GM12878 (cell line): ENCODE results near the gene PRDM16. TPM values are rescaled to one million over a fixed set of nuclear protein-coding genes. Genes with fewer than 3 reads are reported as not detected.

Experiments used
- ATAC-seq: fragments of 200-7000 bp; cut with Tn5 transposase; 3 replicates; pipeline ENCODE4 v1.9.1; 2020; ENCODE audit warnings: mild to moderate bottlenecking, moderate library complexity
- BruUV-seq: library from RNA; stranded (reverse); fragments of 400-500 nt; replicated peaks from 2 replicates; lab custom pipeline; 2021; lab: Mats Ljungman, UMichigan
- CTCF ChIA-PET: fragments of 300-600 bp; sonication (Branson Sonifier 250); formaldehyde crosslinking; extraction: SDS; loops from one replicate; lab custom pipeline; 2021; ENCODE audit warnings: inconsistent platforms; lab: Yijun Ruan, JAX
- POLR2A ChIA-PET: fragments of 350-600 bp; formaldehyde crosslinking; extraction: SDS; loops from one replicate; lab custom pipeline; 2021; ENCODE audit warnings: inconsistent platforms; lab: Charles Lee
- RAD21 ChIA-PET: fragments of 300-600 bp; sonication (Branson Sonifier 250); formaldehyde crosslinking; loops from one replicate; lab custom pipeline; 2023; ENCODE audit warnings: antibody characterized with exemption; ENCODE audit not compliant: unreplicated experiment; lab: Charles Lee
- SMC1A ChIA-PET: fragments of 300-600 bp; sonication (Branson Sonifier 250); formaldehyde crosslinking; loops from one replicate; lab custom pipeline; 2023; ENCODE audit not compliant: unreplicated experiment, uncharacterized antibody; lab: Charles Lee
- DNase-seq: peaks from one replicate; pipeline ENCODE4 v3.0.0-alpha.2; 2011; ENCODE audit warnings: low read depth, low spot score
- FAIRE-seq: peaks from 3 replicates; lab custom pipeline; 2011; peaks lifted over from hg19 to GRCh38; lab: Jason Lieb, UNC
- H2AFZ ChIP-seq: 2 replicates; pipeline ENCODE4 v1.6.0; 2011; ENCODE audit warnings: low read depth, low read length, control low read depth; ENCODE audit not compliant: control insufficient read depth
- H3K27ac ChIP-seq: 2 replicates; pipeline ENCODE4 v1.5.1; 2011; ENCODE audit warnings: control low read depth; ENCODE audit not compliant: control insufficient read depth, insufficient read depth
- H3K27me3 ChIP-seq, 2 experiments: replicated peaks in 1 of 2; 2 replicates each; pipeline versions ENCODE4 v1.6.0 to v1.6.1; 2011; ENCODE audit warnings: low read length in 1 of 2; ENCODE audit not compliant: control insufficient read depth in 2 of 2, insufficient read depth in 2 of 2
- H3K36me3 ChIP-seq, 2 experiments: 2 replicates each; pipeline ENCODE4 v1.5.1; 2011; ENCODE audit warnings: low read length in 1 of 2; ENCODE audit not compliant: control insufficient read depth in 2 of 2, insufficient read depth in 2 of 2
- H3K4me1 ChIP-seq: 2 replicates; pipeline ENCODE4 v1.6.1; 2011; ENCODE audit warnings: mild to moderate bottlenecking, low read length, moderate library complexity, mixed read lengths; ENCODE audit not compliant: control insufficient read depth, insufficient read depth
- H3K4me2 ChIP-seq: 2 replicates; pipeline ENCODE4 v1.6.0; 2011; ENCODE audit warnings: control low read depth; ENCODE audit not compliant: control insufficient read depth, insufficient read depth
- H3K4me3 ChIP-seq: fragments of 200-600 bp; sonication (generic); 2 replicates; pipeline ENCODE4 v1.5.1; 2016
- H3K79me2 ChIP-seq: 2 replicates; pipeline ENCODE4 v1.6.0; 2011; ENCODE audit warnings: low read length; ENCODE audit not compliant: control insufficient read depth, insufficient read depth
- H3K9ac ChIP-seq: 2 replicates; pipeline ENCODE4 v1.8.0; 2011; ENCODE audit warnings: low read length, control low read depth, mixed read lengths; ENCODE audit not compliant: control insufficient read depth, insufficient read depth
- H3K9me3 ChIP-seq: replicated peaks from 3 replicates; pipeline ENCODE4 v1.5.1; 2011; ENCODE audit warnings: mild to moderate bottlenecking, low read length; ENCODE audit not compliant: control insufficient read depth, insufficient read depth
- H4K20me1 ChIP-seq: 2 replicates; pipeline ENCODE4 v1.6.0; 2011; ENCODE audit not compliant: control insufficient read depth, insufficient read depth
- ATF2 ChIP-seq: IDR thresholded peaks from 2 replicates; pipeline ENCODE4 v1.6.1; 2012; ENCODE audit warnings: low read length, inconsistent platforms
- CHD1 ChIP-seq: IDR thresholded peaks from 2 replicates; pipeline ENCODE4 v1.6.1; 2012; ENCODE audit warnings: low read depth, low read length, improper control_type of control experiment
- CREM ChIP-seq: IDR thresholded peaks from 2 replicates; pipeline ENCODE4 v1.6.1; 2014; ENCODE audit warnings: antibody characterized with exemption, low read depth
- EP300 ChIP-seq, 2 experiments: fragments of 150-350 bp in 1 of 2; IDR thresholded peaks; 2 replicates each; pipeline ENCODE4 v1.6.1; 2011 to 2012; ENCODE audit warnings: low read depth in 2 of 2, low read length in 2 of 2, borderline replicate concordance in 1 of 2, improper control_type of control experiment in 1 of 2, inconsistent platforms in 1 of 2; ENCODE audit not compliant: control insufficient read depth in 1 of 2
- ESRRA ChIP-seq: IDR thresholded peaks from 2 replicates; pipeline ENCODE4 v1.6.1; 2012; ENCODE audit warnings: mild to moderate bottlenecking, low read length, improper control_type of control experiment
- IKZF2 ChIP-seq, 2 experiments: fragments of 450-650 bp; IDR thresholded peaks; 2 replicates each; pipeline ENCODE4 v1.6.1; 2017; ENCODE audit warnings: mild to moderate bottlenecking in 2 of 2, moderate library complexity in 2 of 2
- KLF5 ChIP-seq: fragments of 450-650 bp; IDR thresholded peaks from 2 replicates; pipeline ENCODE4 v1.6.1; 2014; ENCODE audit warnings: mild to moderate bottlenecking; ENCODE audit not compliant: partially characterized antibody
- MXI1 ChIP-seq: fragments of 150-350 bp; IDR thresholded peaks from 2 replicates; pipeline ENCODE4 v1.6.1; 2011; ENCODE audit warnings: low read depth, mild to moderate bottlenecking, inconsistent platforms, low read length, improper control_type of control experiment
- PAX8 ChIP-seq: fragments of 450-650 bp; IDR thresholded peaks from 2 replicates; pipeline ENCODE4 v1.6.1; 2017; ENCODE audit warnings: mild to moderate bottlenecking, moderate library complexity
- POLR2AphosphoS2 ChIP-seq: IDR thresholded peaks from 2 replicates; pipeline ENCODE4 v1.6.1; 2011; ENCODE audit warnings: low read depth, mild to moderate bottlenecking, low read length, improper control_type of control experiment, moderate library complexity
- TARDBP ChIP-seq: IDR thresholded peaks from 2 replicates; pipeline ENCODE4 v1.6.1; 2016; ENCODE audit warnings: borderline replicate concordance
- TCF7 ChIP-seq: IDR thresholded peaks from 2 replicates; pipeline ENCODE4 v1.6.1; 2014; ENCODE audit warnings: antibody characterized with exemption, borderline replicate concordance
- YY1 ChIP-seq: IDR thresholded peaks from 2 replicates; pipeline ENCODE4 v1.6.1; 2011; ENCODE audit warnings: low read depth, mild to moderate bottlenecking, low read length
- ZBTB11 ChIP-seq: fragments of 450-650 bp; formaldehyde crosslinking; IDR thresholded peaks from 2 replicates; pipeline ENCODE4 v1.5.0; 2022; ENCODE audit warnings: mild to moderate bottlenecking, missing genetic modification characterization
- ZNF207 ChIP-seq: fragments of 450-650 bp; IDR thresholded peaks from 2 replicates; pipeline ENCODE4 v1.6.1; 2014; ENCODE audit warnings: antibody characterized with exemption, mild to moderate bottlenecking, borderline replicate concordance
- ZNF622 ChIP-seq: fragments of 450-650 bp; IDR thresholded peaks from 2 replicates; pipeline ENCODE4 v1.6.1; 2017; ENCODE audit warnings: mild to moderate bottlenecking, inconsistent platforms
- ZSCAN29 ChIP-seq: fragments of 450-650 bp; IDR thresholded peaks from 2 replicates; pipeline ENCODE4 v1.6.1; 2017; ENCODE audit warnings: mild to moderate bottlenecking, moderate library complexity
- WGBS: methylation state at CpG from one replicate; pipeline ENCODE4 v1.1.6; 2016; ENCODE audit warnings: low lambda C conversion rate; ENCODE audit not compliant: insufficient replicate concordance, insufficient coverage; ENCODE audit errors: missing lambda C conversion rate; 5-methylcytosine and 5-hydroxymethylcytosine counted together
- in situ Hi-C: fragments of 300-500 bp; cut with MboI; formaldehyde crosslinking; loops from 9 replicates; pipeline ENCODE4 v1.14.3; 2018; ENCODE audit warnings: mixed read lengths
- intact Hi-C: fragments of 100-400 bp; cut with micrococcal nuclease; formaldehyde crosslinking; loops from one replicate; pipeline ENCODE4 v1.14.2; 2022; ENCODE audit not compliant: unreplicated experiment
- polyA plus RNA-seq, 11 experiments: library from polyadenylated mRNA; depleted of rRNA in 4 of 11; unstranded in 6 of 11; stranded (reverse) in 5 of 11; fragments of >200 nt; fragmentation: Nextera tagmentation in 4 of 11; fragmentation: Illumina TruSeq in 1 of 11; extraction: Ambion mirVana in 4 of 11; extraction: Trizol in 1 of 11; gene quantifications; 1 replicate in 1 of 11; 2 replicates in 10 of 11; pipeline versions ENCODE4 v1.2.1 to v1.2.3, GENCODE V29; 2011 to 2016; ENCODE audit warnings: inconsistent platforms in 2 of 11, missing spikeins in 2 of 11, low read depth in 1 of 11
- total RNA-seq, 4 experiments: library from RNA; depleted of rRNA in 3 of 4; stranded (reverse); fragments of >200 nt in 3 of 4; fragmentation: Illumina TruSeq in 1 of 4; extraction: Trizol in 1 of 4; gene quantifications; 2 replicates each; pipeline versions ENCODE4 v1.2.1 to v1.2.3, GENCODE V29; 2013 to 2021

PRDM16 gene
- total and polyA plus RNA-seq, 10 of the 15 experiments (the other 5 are each of a cell fraction or from before 2014, with no cell fraction given): 0.03 TPM; not detected in 9

GRCh38 chr1:3019516-3020051, 49.4 kb upstream of the PRDM16 start (continued):
- TF ChIP-seq IKZF2 (IDR thresholded peaks at IDR 0.05): no peak
- TF ChIP-seq KLF5: no peak
- TF ChIP-seq CREM: no peak
- TF ChIP-seq, all 136 proteins: peak for 0

- ChIA-PET RAD21 (no interaction called here), SMC1A (no interaction called here), CTCF (no interaction called here), POLR2A (no interaction called here)
- Histone ChIP-seq H3K9ac (no peak overlapping the region), H3K79me2 (no peaks in the 10 kb centered on the region), H3K27ac (no peak overlapping the region), H4K20me1 (no peaks in the 10 kb centered on the region), H3K4me3 (no peak overlapping the region), H3K9me3 (no peaks in the 10 kb centered on the region), H2AFZ (no peak overlapping the region), H3K4me2 (no peak overlapping the region), H3K4me1 (no peaks in the 10 kb centered on the region), H3K36me3 (no peaks in the 10 kb centered on the region), H3K27me3 (no peaks in the 10 kb centered on the region)
- BruUV-seq: no TSS peak
- ATAC-seq (no peak), FAIRE-seq (no peak), DNase-seq (no peak)
- in situ Hi-C loops (no loop called here), intact Hi-C loops (no loop called here)
- WGBS: 35% methylated on average over 12 of the region's 12 CpGs
- no peak for TF ChIP-seq PAX8
- no peak for TF ChIP-seq ZSCAN29
- TF ChIP-seq EP300 (IDR thresholded peaks at IDR 0.05; ENCODE audit: borderline replicate concordance in 1 of 2, control insufficient read depth in 1 of 2, low read depth in 2 of 2, low read length in 2 of 2): no peak
- TF ChIP-seq POLR2AphosphoS2: no peak
- no peak for TF ChIP-seq TCF7
- no peak for TF ChIP-seq ZNF622
- no peak for TF ChIP-seq CHD1
- TF ChIP-seq YY1: no peak
- TF ChIP-seq TARDBP: no peak
- no peak for TF ChIP-seq ESRRA
- no peak for TF ChIP-seq ZNF207
- TF ChIP-seq MXI1: no peak
- no peak for TF ChIP-seq ATF2
- no peak for TF ChIP-seq ZBTB11
Measured at GRCh38 chr1:3020263-3020909, 48.6 kb upstream of the PRDM16 start.
